ENCODE results near the gene SOWAHC. TPM values are rescaled to one million over a fixed set of nuclear protein-coding genes. Genes with fewer than 3 reads are reported as not detected.

Gene SOWAHC
- total and polyA plus RNA-seq, 2 of the 13 experiments (the other 11 are each of a cell fraction or from before 2014, with no cell fraction given) = 21.2 to 22.5 TPM

DNA sequence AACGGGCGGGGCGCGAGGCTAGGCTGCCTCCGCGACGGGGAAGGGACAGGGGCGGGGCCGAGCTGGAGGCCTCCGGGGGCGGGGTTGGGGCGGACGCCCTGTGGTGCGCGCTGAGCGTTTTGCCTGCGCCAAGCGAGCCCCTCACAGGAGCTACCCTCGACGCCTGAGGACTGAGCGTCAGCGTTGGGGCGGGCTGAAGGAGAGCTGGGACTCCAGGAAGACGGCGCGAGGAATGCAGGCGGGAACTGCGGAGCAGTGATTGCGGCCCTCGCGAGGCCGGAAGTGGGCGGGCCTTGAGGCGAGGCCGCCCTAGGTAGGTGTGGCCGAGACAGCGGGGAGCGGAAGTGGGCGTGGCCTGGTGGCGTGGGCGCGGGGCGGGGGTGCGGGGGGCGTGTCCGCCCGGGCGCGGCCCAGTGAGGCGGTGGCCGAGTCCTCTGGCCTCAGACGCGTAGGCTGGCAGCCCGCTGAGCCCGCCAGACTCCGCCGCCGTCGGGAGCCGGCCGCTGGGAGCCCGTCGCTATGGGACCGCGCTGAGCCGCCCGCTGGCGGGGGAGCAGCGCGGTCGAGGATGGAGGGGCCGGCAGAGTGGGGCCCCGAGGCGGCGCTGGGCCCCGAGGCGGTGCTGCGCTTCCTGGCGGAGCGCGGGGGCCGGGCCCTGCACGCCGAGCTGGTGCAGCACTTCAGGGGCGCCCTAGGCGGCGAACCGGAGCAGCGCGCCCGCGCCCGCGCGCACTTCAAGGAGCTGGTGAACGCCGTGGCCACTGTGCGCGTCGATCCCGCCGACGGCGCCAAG lies at the start of gene SOWAHC, which contains the start of gene SEPTIN10 (continued):
- TF ChIP-seq, protein P1, sequence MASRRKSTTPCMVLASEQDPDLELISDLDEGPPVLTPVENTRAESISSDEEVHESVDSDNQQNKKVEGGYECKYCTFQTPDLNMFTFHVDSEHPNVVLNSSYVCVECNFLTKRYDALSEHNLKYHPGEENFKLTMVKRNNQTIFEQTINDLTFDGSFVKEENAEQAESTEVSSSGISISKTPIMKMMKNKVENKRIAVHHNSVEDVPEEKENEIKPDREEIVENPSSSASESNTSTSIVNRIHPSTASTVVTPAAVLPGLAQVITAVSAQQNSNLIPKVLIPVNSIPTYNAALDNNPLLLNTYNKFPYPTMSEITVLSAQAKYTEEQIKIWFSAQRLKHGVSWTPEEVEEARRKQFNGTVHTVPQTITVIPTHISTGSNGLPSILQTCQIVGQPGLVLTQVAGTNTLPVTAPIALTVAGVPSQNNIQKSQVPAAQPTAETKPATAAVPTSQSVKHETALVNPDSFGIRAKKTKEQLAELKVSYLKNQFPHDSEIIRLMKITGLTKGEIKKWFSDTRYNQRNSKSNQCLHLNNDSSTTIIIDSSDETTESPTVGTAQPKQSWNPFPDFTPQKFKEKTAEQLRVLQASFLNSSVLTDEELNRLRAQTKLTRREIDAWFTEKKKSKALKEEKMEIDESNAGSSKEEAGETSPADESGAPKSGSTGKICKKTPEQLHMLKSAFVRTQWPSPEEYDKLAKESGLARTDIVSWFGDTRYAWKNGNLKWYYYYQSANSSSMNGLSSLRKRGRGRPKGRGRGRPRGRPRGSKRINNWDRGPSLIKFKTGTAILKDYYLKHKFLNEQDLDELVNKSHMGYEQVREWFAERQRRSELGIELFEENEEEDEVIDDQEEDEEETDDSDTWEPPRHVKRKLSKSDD (CRISPR knock-in tag; IDR thresholded peaks at IDR 0.05; ENCODE audit: low read depth) = peak; percentile 56; the same call in 1 of the 2 replicates
- TF ChIP-seq, protein P2, sequence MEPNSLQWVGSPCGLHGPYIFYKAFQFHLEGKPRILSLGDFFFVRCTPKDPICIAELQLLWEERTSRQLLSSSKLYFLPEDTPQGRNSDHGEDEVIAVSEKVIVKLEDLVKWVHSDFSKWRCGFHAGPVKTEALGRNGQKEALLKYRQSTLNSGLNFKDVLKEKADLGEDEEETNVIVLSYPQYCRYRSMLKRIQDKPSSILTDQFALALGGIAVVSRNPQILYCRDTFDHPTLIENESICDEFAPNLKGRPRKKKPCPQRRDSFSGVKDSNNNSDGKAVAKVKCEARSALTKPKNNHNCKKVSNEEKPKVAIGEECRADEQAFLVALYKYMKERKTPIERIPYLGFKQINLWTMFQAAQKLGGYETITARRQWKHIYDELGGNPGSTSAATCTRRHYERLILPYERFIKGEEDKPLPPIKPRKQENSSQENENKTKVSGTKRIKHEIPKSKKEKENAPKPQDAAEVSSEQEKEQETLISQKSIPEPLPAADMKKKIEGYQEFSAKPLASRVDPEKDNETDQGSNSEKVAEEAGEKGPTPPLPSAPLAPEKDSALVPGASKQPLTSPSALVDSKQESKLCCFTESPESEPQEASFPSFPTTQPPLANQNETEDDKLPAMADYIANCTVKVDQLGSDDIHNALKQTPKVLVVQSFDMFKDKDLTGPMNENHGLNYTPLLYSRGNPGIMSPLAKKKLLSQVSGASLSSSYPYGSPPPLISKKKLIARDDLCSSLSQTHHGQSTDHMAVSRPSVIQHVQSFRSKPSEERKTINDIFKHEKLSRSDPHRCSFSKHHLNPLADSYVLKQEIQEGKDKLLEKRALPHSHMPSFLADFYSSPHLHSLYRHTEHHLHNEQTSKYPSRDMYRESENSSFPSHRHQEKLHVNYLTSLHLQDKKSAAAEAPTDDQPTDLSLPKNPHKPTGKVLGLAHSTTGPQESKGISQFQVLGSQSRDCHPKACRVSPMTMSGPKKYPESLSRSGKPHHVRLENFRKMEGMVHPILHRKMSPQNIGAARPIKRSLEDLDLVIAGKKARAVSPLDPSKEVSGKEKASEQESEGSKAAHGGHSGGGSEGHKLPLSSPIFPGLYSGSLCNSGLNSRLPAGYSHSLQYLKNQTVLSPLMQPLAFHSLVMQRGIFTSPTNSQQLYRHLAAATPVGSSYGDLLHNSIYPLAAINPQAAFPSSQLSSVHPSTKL (CRISPR knock-in tag; IDR thresholded peaks at IDR 0.05) = peak; percentile 89
- TF ChIP-seq NFKB2 (CRISPR knock-in tag; IDR thresholded peaks at IDR 0.05; ENCODE audit: borderline replicate concordance) = no peak; the same call in 1 of the 2 replicates
- TF ChIP-seq, protein P3, sequence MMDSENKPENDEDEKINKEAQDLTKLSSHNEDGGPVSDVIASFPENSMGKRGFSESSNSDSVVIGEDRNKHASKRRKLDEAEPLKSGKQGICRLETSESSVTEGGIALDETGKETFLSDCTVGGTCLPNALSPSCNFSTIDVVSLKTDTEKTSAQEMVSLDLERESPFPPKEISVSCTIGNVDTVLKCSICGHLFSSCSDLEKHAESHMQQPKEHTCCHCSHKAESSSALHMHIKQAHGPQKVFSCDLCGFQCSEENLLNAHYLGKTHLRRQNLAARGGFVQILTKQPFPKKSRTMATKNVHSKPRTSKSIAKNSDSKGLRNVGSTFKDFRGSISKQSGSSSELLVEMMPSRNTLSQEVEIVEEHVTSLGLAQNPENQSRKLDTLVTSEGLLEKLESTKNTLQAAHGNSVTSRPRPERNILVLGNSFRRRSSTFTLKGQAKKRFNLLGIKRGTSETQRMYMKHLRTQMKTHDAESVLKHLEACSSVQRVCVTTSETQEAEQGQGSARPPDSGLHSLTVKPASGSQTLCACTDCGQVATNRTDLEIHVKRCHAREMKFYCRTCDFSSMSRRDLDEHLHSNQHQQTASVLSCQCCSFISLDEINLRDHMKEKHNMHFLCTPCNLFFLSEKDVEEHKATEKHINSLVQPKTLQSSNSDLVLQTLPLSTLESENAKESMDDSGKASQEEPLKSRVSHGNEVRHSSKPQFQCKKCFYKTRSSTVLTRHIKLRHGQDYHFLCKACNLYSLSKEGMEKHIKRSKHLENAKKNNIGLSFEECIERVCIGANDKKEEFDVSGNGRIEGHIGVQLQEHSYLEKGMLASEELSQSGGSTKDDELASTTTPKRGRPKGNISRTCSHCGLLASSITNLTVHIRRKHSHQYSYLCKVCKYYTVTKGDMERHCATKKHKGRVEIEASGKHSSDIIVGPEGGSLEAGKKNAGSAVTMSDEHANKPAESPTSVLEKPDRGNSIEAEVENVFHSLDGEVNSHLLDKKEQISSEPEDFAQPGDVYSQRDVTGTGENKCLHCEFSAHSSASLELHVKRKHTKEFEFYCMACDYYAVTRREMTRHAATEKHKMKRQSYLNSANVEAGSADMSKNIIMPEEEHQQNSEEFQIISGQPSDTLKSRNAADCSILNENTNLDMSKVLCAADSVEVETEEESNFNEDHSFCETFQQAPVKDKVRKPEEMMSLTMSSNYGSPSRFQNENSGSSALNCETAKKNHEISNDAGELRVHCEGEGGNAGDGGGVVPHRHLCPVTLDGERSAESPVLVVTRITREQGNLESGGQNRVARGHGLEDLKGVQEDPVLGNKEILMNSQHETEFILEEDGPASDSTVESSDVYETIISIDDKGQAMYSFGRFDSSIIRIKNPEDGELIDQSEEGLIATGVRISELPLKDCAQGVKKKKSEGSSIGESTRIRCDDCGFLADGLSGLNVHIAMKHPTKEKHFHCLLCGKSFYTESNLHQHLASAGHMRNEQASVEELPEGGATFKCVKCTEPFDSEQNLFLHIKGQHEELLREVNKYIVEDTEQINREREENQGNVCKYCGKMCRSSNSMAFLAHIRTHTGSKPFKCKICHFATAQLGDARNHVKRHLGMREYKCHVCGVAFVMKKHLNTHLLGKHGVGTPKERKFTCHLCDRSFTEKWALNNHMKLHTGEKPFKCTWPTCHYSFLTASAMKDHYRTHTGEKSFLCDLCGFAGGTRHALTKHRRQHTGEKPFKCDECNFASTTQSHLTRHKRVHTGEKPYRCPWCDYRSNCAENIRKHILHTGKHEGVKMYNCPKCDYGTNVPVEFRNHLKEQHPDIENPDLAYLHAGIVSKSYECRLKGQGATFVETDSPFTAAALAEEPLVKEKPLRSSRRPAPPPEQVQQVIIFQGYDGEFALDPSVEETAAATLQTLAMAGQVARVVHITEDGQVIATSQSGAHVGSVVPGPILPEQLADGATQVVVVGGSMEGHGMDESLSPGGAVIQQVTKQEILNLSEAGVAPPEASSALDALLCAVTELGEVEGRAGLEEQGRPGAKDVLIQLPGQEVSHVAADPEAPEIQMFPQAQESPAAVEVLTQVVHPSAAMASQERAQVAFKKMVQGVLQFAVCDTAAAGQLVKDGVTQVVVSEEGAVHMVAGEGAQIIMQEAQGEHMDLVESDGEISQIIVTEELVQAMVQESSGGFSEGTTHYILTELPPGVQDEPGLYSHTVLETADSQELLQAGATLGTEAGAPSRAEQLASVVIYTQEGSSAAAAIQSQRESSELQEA (CRISPR knock-in tag; IDR thresholded peaks at IDR 0.05; ENCODE audit: not compliant biosample characterization) = peak; percentile 75
- TF ChIP-seq ZNF337 (CRISPR knock-in tag; IDR thresholded peaks at IDR 0.05; ENCODE audit: borderline replicate concordance, low read depth) = no peak
- TF ChIP-seq ZNF766 (CRISPR knock-in tag; IDR thresholded peaks at IDR 0.05; ENCODE audit: borderline replicate concordance) = peak; percentile 69; the same call in 1 of the 2 replicates
- TF ChIP-seq, protein P4, sequence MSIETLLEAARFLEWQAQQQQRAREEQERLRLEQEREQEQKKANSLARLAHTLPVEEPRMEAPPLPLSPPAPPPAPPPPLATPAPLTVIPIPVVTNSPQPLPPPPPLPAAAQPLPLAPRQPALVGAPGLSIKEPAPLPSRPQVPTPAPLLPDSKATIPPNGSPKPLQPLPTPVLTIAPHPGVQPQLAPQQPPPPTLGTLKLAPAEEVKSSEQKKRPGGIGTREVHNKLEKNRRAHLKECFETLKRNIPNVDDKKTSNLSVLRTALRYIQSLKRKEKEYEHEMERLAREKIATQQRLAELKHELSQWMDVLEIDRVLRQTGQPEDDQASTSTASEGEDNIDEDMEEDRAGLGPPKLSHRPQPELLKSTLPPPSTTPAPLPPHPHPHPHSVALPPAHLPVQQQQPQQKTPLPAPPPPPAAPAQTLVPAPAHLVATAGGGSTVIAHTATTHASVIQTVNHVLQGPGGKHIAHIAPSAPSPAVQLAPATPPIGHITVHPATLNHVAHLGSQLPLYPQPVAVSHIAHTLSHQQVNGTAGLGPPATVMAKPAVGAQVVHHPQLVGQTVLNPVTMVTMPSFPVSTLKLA (IDR thresholded peaks at IDR 0.05) = peak; percentile 62
- TF ChIP-seq ZNF747 (CRISPR knock-in tag; IDR thresholded peaks at IDR 0.05; ENCODE audit: borderline replicate concordance) = peak; percentile 84; the same call in 1 of the 2 replicates
- TF ChIP-seq SMC3 (IDR thresholded peaks at IDR 0.05; ENCODE audit: low read length) = no peak
- TF ChIP-seq SAP130 (CRISPR knock-in tag; IDR thresholded peaks at IDR 0.05; ENCODE audit: low read depth) = peak; percentile 88
